ENCODE measurements around the gene MAML2. TPM values are rescaled to one million over a fixed set of nuclear protein-coding genes. Genes with fewer than 3 reads are reported as not detected.

MAML2 gene
- total RNA-seq, 1 donor: 48.2 TPM

GRCh38 chr11:96104496-96104895, 238.5 kb downstream of the MAML2 start:
- H3K4me3 ChIP-seq (ENCODE audit: low read length): no peak overlapping the region
- H3K4me1 ChIP-seq (ENCODE audit: insufficient read depth, low read length): no peaks in the 10 kb centered on the region
- no peaks in the 10 kb centered on the region for H3K27me3 ChIP-seq (ENCODE audit: insufficient read depth, low read length)
- no peaks in the 10 kb centered on the region for H3K9me3 ChIP-seq (ENCODE audit: low read depth, low read length)

GRCh38 chr11:96103721-96104120, 239.3 kb downstream of the MAML2 start:
- H3K4me1 ChIP-seq (ENCODE audit: insufficient read depth, low read length): no peaks in the 10 kb centered on the region
- no peaks in the 10 kb centered on the region for H3K27me3 ChIP-seq (ENCODE audit: insufficient read depth, low read length)
- no peak overlapping the region for H3K4me3 ChIP-seq (ENCODE audit: low read length)
- no peaks in the 10 kb centered on the region for H3K9me3 ChIP-seq (ENCODE audit: low read depth, low read length)

GRCh38 chr11:96103102-96103501, 239.9 kb downstream of the MAML2 start:
- Histone ChIP-seq H3K27me3 (ENCODE audit: insufficient read depth, low read length) (no peaks in the 10 kb centered on the region), H3K4me1 (ENCODE audit: insufficient read depth, low read length) (no peaks in the 10 kb centered on the region), H3K4me3 (ENCODE audit: low read length) (no peak overlapping the region)

GRCh38 chr11:96102664-96103078, 240.3 kb downstream of the MAML2 start:
- no peaks in the 10 kb centered on the region for H3K9me3 ChIP-seq (ENCODE audit: low read depth, low read length)
- H3K4me3 ChIP-seq (ENCODE audit: low read length): no peak overlapping the region
- H3K27me3 ChIP-seq (ENCODE audit: insufficient read depth, low read length): no peaks in the 10 kb centered on the region
- no peaks in the 10 kb centered on the region for H3K4me1 ChIP-seq (ENCODE audit: insufficient read depth, low read length)

More at GRCh38 chr11:96103102-96103501, 239.9 kb downstream of the MAML2 start:
- H3K9me3 ChIP-seq (ENCODE audit: low read depth, low read length): no peaks in the 10 kb centered on the region

GRCh38 chr11:96101146-96101545, 241.8 kb downstream of the MAML2 start:
- no peaks in the 10 kb centered on the region for H3K27me3 ChIP-seq (ENCODE audit: insufficient read depth, low read length)
- no peaks in the 10 kb centered on the region for H3K4me1 ChIP-seq (ENCODE audit: insufficient read depth, low read length)
- no peak overlapping the region for H3K4me3 ChIP-seq (ENCODE audit: low read length)
- no peaks in the 10 kb centered on the region for H3K9me3 ChIP-seq (ENCODE audit: low read depth, low read length)

GRCh38 chr11:96098511-96099241, 244.3 kb downstream of the MAML2 start:
- Histone ChIP-seq H3K4me3 (ENCODE audit: low read length) (no peak overlapping the region), H3K27me3 (ENCODE audit: insufficient read depth, low read length) (no peaks in the 10 kb centered on the region), H3K9me3 (ENCODE audit: low read depth, low read length) (no peaks in the 10 kb centered on the region), H3K4me1 (ENCODE audit: insufficient read depth, low read length) (no peaks in the 10 kb centered on the region)

GRCh38 chr11:96097844-96098421, 245.1 kb downstream of the MAML2 start:
- Histone ChIP-seq H3K4me1 (ENCODE audit: insufficient read depth, low read length) (no peaks in the 10 kb centered on the region), H3K4me3 (ENCODE audit: low read length) (no peak overlapping the region), H3K9me3 (ENCODE audit: low read depth, low read length) (no peaks in the 10 kb centered on the region), H3K27me3 (ENCODE audit: insufficient read depth, low read length) (no peaks in the 10 kb centered on the region)

- Histone ChIP-seq H3K4me3 (ENCODE audit: low read length) (no peak overlapping the region), H3K27me3 (ENCODE audit: insufficient read depth, low read length) (no peaks in the 10 kb centered on the region), H3K4me1 (ENCODE audit: insufficient read depth, low read length) (no peaks in the 10 kb centered on the region), H3K9me3 (ENCODE audit: low read depth, low read length) (no peaks in the 10 kb centered on the region)
Measured at GRCh38 chr11:96096360-96096759, 246.6 kb downstream of the MAML2 start.

- no peaks in the 10 kb centered on the region for H3K27me3 ChIP-seq (ENCODE audit: insufficient read depth, low read length)
- no peak overlapping the region for H3K4me3 ChIP-seq (ENCODE audit: low read length)
- no peaks in the 10 kb centered on the region for H3K9me3 ChIP-seq (ENCODE audit: low read depth, low read length)
- H3K4me1 ChIP-seq (ENCODE audit: insufficient read depth, low read length): no peaks in the 10 kb centered on the region
Measured at GRCh38 chr11:96095884-96096303, 247.1 kb downstream of the MAML2 start.

GRCh38 chr11:96094156-96094555, 248.8 kb downstream of the MAML2 start:
- Histone ChIP-seq H3K4me1 (ENCODE audit: insufficient read depth, low read length) (no peaks in the 10 kb centered on the region), H3K4me3 (ENCODE audit: low read length) (no peak overlapping the region), H3K9me3 (ENCODE audit: low read depth, low read length) (no peaks in the 10 kb centered on the region), H3K27me3 (ENCODE audit: insufficient read depth, low read length) (no peaks in the 10 kb centered on the region)

GRCh38 chr11:96092511-96092910, 250.5 kb downstream of the MAML2 start:
- no peaks in the 10 kb centered on the region for H3K4me1 ChIP-seq (ENCODE audit: insufficient read depth, low read length)
- no peak overlapping the region for H3K4me3 ChIP-seq (ENCODE audit: low read length)
- no peaks in the 10 kb centered on the region for H3K9me3 ChIP-seq (ENCODE audit: low read depth, low read length)
- no peaks in the 10 kb centered on the region for H3K27me3 ChIP-seq (ENCODE audit: insufficient read depth, low read length)

- no peak overlapping the region for H3K4me3 ChIP-seq (ENCODE audit: low read length)
- no peaks in the 10 kb centered on the region for H3K27me3 ChIP-seq (ENCODE audit: insufficient read depth, low read length)
- no peaks in the 10 kb centered on the region for H3K4me1 ChIP-seq (ENCODE audit: insufficient read depth, low read length)
- no peaks in the 10 kb centered on the region for H3K9me3 ChIP-seq (ENCODE audit: low read depth, low read length)
Measured at GRCh38 chr11:96091476-96091875, 251.5 kb downstream of the MAML2 start.

GRCh38 chr11:96090711-96091110, 252.3 kb downstream of the MAML2 start:
- Histone ChIP-seq H3K9me3 (ENCODE audit: low read depth, low read length) (no peaks in the 10 kb centered on the region), H3K27me3 (ENCODE audit: insufficient read depth, low read length) (no peaks in the 10 kb centered on the region), H3K4me3 (ENCODE audit: low read length) (no peak overlapping the region), H3K4me1 (ENCODE audit: insufficient read depth, low read length) (no peaks in the 10 kb centered on the region)

- Histone ChIP-seq H3K27me3 (ENCODE audit: insufficient read depth, low read length) (no peaks in the 10 kb centered on the region), H3K9me3 (ENCODE audit: low read depth, low read length) (no peaks in the 10 kb centered on the region), H3K4me1 (ENCODE audit: insufficient read depth, low read length) (no peaks in the 10 kb centered on the region)
Measured at GRCh38 chr11:96088914-96089313, 254.1 kb downstream of the MAML2 start.

GRCh38 chr11:96086111-96086510, 256.9 kb downstream of the MAML2 start:
- Histone ChIP-seq H3K4me1 (ENCODE audit: insufficient read depth, low read length) (no peaks in the 10 kb centered on the region), H3K27me3 (ENCODE audit: insufficient read depth, low read length) (no peaks in the 10 kb centered on the region), H3K4me3 (ENCODE audit: low read length) (no peak overlapping the region), H3K9me3 (ENCODE audit: low read depth, low read length) (no peaks in the 10 kb centered on the region)

More at GRCh38 chr11:96088914-96089313, 254.1 kb downstream of the MAML2 start:
- no peak overlapping the region for H3K4me3 ChIP-seq (ENCODE audit: low read length)

All from mononuclear cell (primary cell).